ENCODE measurements around the gene SLC27A1.
A peak's percentile ranks its signal among the peaks of the same experiment; 100 is the strongest.

The SLC27A1 gene

GRCh38 chr19:17483605-17484002 is 13.3 kb downstream of the SLC27A1 start:
- Histone ChIP-seq H3K4me3 (ENCODE audit: low read length in 2 of 2) (no peak overlapping the region), H3K4me1 (ENCODE audit: control insufficient read depth in 2 of 2, insufficient read depth in 1 of 2, low read depth in 1 of 2, low read length in 2 of 2) (peaks cover 5 to 6% of the 10 kb centered on the region in 2 donors), H2BK12ac (ENCODE audit: low read length) (no peak overlapping the region), H3K23ac (ENCODE audit: low read depth, low read length, poor library complexity) (no peak overlapping the region), H3K27ac (replicated peaks; ENCODE audit: low read length) (no peak overlapping the region), H4K91ac (ENCODE audit: low read depth, low read length, poor library complexity) (no peak overlapping the region), H2AK5ac (ENCODE audit: low read depth, low read length) (no peak overlapping the region), H3K79me1 (ENCODE audit: low read depth, low read length) (no peaks in the 10 kb centered on the region), H2BK5ac (ENCODE audit: low read length) (no peak overlapping the region), H2BK15ac (ENCODE audit: low read length) (no peak overlapping the region), H3K27me3 (ENCODE audit: control insufficient read depth in 3 of 3, insufficient read depth in 3 of 3, low read depth in 1 of 3, low read length in 3 of 3) (no peaks in the 10 kb centered on the region), H3K9me3 (replicated peaks in 1 of 2; ENCODE audit: control insufficient read depth in 2 of 2, insufficient read depth in 1 of 2, low read depth in 1 of 2, low read length in 2 of 2) (no peaks in the 10 kb centered on the region), H3K9ac (ENCODE audit: low read depth, low read length, poor library complexity) (no peak overlapping the region), H2BK120ac (ENCODE audit: low read depth, low read length) (no peak overlapping the region), H3K36me3 (replicated peaks in 1 of 2; ENCODE audit: control insufficient read depth in 2 of 2, insufficient read depth in 2 of 2, low read length in 2 of 2) (no peaks in the 10 kb centered on the region), H3K4ac (ENCODE audit: low read length) (no peak overlapping the region), H3K14ac (ENCODE audit: low read length) (no peak overlapping the region), H2AFZ (ENCODE audit: low read length) (no peak overlapping the region), H4K8ac (ENCODE audit: low read depth, low read length) (no peak overlapping the region), H3K4me2 (ENCODE audit: insufficient read depth, low read length, poor library complexity, severe bottlenecking) (no peak overlapping the region), H3K18ac (ENCODE audit: low read length) (no peak overlapping the region)
- no CpG with 5 or more reads among the region's 10 CpGs for WGBS, 2 donors (ENCODE audit: extremely low coverage in 2 of 2, insufficient read length in 2 of 2, insufficient replicate concordance in 1 of 2)
- DNase-seq (ENCODE audit: low spot score) = no peak

DNA sequence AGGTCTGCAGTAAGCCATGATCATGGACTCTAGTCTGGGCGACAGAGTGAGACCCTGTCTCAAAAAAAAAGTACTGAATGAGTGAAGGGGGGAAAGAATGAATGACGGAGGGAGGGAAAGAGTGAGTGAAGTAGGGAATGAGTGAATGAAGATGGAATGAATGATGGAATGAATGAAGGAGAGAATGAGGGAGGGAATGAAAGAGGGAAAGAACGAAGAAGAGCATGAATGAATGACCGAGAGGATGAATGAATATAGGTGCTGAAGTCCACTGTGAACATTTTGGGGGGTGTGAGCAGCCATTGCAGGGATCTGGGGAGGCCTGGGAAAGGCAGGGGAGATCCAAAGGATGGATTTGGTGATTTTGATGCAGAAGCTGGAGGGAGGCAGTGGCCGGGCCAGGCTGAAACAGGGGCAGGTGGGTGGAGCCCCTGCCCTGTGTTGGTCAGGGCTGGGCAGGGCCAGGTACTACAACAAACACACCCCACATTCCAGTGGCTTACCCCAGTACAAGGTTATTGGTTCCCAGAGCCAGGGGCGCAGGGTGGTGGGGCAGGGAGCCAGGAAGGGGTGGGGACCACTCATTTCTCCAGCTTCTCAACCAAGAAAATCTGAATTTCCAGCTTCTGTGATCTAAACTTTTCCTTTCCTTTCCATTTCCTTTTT is 14.3 kb downstream of the SLC27A1 start:
- Histone ChIP-seq H2AFZ (ENCODE audit: low read length) (no peak overlapping the region), H4K8ac (ENCODE audit: low read depth, low read length) (no peak overlapping the region), H3K18ac (ENCODE audit: low read length) (no peak overlapping the region), H3K36me3 (replicated peaks in 1 of 2; ENCODE audit: control insufficient read depth in 2 of 2, insufficient read depth in 2 of 2, low read length in 2 of 2) (peaks cover 0 to 4% of the 10 kb centered on the region in 2 donors), H3K79me1 (ENCODE audit: low read depth, low read length) (no peaks in the 10 kb centered on the region), H2AK5ac (ENCODE audit: low read depth, low read length) (no peak overlapping the region), H4K91ac (ENCODE audit: low read depth, low read length, poor library complexity) (no peak overlapping the region), H3K4ac (ENCODE audit: low read length) (no peak overlapping the region), H2BK5ac (ENCODE audit: low read length) (no peak overlapping the region), H3K9ac (ENCODE audit: low read depth, low read length, poor library complexity) (no peak overlapping the region), H3K4me2 (ENCODE audit: insufficient read depth, low read length, poor library complexity, severe bottlenecking) (no peak overlapping the region), H2BK15ac (ENCODE audit: low read length) (no peak overlapping the region), H2BK120ac (ENCODE audit: low read depth, low read length) (no peak overlapping the region), H3K4me3 (ENCODE audit: low read length in 2 of 2) (no peak overlapping the region), H3K9me3 (replicated peaks in 1 of 2; ENCODE audit: control insufficient read depth in 2 of 2, insufficient read depth in 1 of 2, low read depth in 1 of 2, low read length in 2 of 2) (no peaks in the 10 kb centered on the region), H3K27me3 (ENCODE audit: control insufficient read depth in 3 of 3, insufficient read depth in 3 of 3, low read depth in 1 of 3, low read length in 3 of 3) (no peaks in the 10 kb centered on the region), H3K4me1 (ENCODE audit: control insufficient read depth in 2 of 2, insufficient read depth in 1 of 2, low read depth in 1 of 2, low read length in 2 of 2) (peaks cover 3 to 7% of the 10 kb centered on the region in 2 donors), H3K23ac (ENCODE audit: low read depth, low read length, poor library complexity) (no peak overlapping the region), H3K14ac (ENCODE audit: low read length) (no peak overlapping the region), H3K27ac (replicated peaks; ENCODE audit: low read length) (no peak overlapping the region), H2BK12ac (ENCODE audit: low read length) (no peak overlapping the region)
- WGBS, 2 donors (ENCODE audit: extremely low coverage in 2 of 2, insufficient read length in 2 of 2, insufficient replicate concordance in 1 of 2) = 100% methylated on average over 1 to 2 of the region's 6 CpGs
- DNase-seq (ENCODE audit: low spot score) = no peak

DNA sequence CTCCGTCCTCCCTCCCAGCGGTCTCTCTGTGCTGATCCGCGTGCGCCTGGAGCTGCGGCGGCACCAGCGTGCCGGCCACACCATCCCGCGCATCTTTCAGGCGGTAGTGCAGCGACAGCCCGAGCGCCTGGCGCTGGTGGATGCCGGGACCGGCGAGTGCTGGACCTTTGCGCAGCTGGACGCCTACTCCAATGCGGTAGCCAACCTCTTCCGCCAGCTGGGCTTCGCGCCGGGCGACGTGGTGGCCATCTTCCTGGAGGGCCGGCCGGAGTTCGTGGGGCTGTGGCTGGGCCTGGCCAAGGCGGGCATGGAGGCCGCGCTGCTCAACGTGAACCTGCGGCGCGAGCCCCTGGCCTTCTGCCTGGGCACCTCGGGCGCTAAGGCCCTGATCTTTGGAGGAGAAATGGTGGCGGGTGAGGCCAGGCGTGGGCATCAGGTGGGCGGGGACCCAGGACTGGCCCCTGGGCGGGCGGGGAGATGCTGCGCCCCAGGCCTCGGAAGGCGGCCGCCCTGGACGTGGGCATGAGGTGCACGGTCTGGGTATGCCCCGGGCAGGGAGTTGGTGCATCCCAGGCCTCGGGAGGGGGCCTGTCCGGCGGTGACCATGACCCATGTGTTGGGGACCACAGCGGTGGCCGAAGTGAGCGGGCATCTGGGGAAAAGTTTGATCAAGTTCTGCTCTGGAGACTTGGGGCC is 16.4 kb downstream of the SLC27A1 start:
- H3K9me3 ChIP-seq (replicated peaks in 1 of 2; ENCODE audit: control insufficient read depth in 2 of 2, insufficient read depth in 1 of 2, low read depth in 1 of 2, low read length in 2 of 2) = no peaks in the 10 kb centered on the region
- H3K23ac ChIP-seq (ENCODE audit: low read depth, low read length, poor library complexity) = peak overlapping the region; percentile 70
- peak overlapping the region; percentile 17 for H3K9ac ChIP-seq (ENCODE audit: low read depth, low read length, poor library complexity)
- H3K4me3 ChIP-seq (ENCODE audit: low read length in 2 of 2) = no peak overlapping the region
- H2BK15ac ChIP-seq (ENCODE audit: low read length) = no peak overlapping the region
- WGBS, 2 donors (ENCODE audit: extremely low coverage in 2 of 2, insufficient read length in 2 of 2, insufficient replicate concordance in 1 of 2) = no CpG with 5 or more reads among the region's 58 CpGs
- no peak overlapping the region for H2BK120ac ChIP-seq (ENCODE audit: low read depth, low read length)
- no peaks in the 10 kb centered on the region for H3K27me3 ChIP-seq (ENCODE audit: control insufficient read depth in 3 of 3, insufficient read depth in 3 of 3, low read depth in 1 of 3, low read length in 3 of 3)
- H3K18ac ChIP-seq (ENCODE audit: low read length) = no peak overlapping the region
- H2BK12ac ChIP-seq (ENCODE audit: low read length) = peak overlapping the region; percentile 66
- peak overlapping the region; percentile 59 for H2AK5ac ChIP-seq (ENCODE audit: low read depth, low read length)
- H4K91ac ChIP-seq (ENCODE audit: low read depth, low read length, poor library complexity) = no peak overlapping the region
- no peak overlapping the region for H3K4me2 ChIP-seq (ENCODE audit: insufficient read depth, low read length, poor library complexity, severe bottlenecking)
- H3K4ac ChIP-seq (ENCODE audit: low read length) = no peak overlapping the region
- no peak overlapping the region for H3K27ac ChIP-seq (replicated peaks; ENCODE audit: low read length)
- peaks cover 3 to 7% of the 10 kb centered on the region in 2 donors for H3K4me1 ChIP-seq (ENCODE audit: control insufficient read depth in 2 of 2, insufficient read depth in 1 of 2, low read depth in 1 of 2, low read length in 2 of 2)
- peak overlapping the region; percentile 5 for H3K14ac ChIP-seq (ENCODE audit: low read length)
- no peaks in the 10 kb centered on the region for H3K79me1 ChIP-seq (ENCODE audit: low read depth, low read length)
- DNase-seq (ENCODE audit: low spot score) = no peak
- H4K8ac ChIP-seq (ENCODE audit: low read depth, low read length) = no peak overlapping the region
- no peak overlapping the region for H2BK5ac ChIP-seq (ENCODE audit: low read length)
- H2AFZ ChIP-seq (ENCODE audit: low read length) = no peak overlapping the region
- peaks cover 2 to 6% of the 10 kb centered on the region in 2 donors for H3K36me3 ChIP-seq (replicated peaks in 1 of 2; ENCODE audit: control insufficient read depth in 2 of 2, insufficient read depth in 2 of 2, low read length in 2 of 2)

- H2BK5ac ChIP-seq (ENCODE audit: low read length) = no peak overlapping the region
- H3K4me2 ChIP-seq (ENCODE audit: insufficient read depth, low read length, poor library complexity, severe bottlenecking) = no peak overlapping the region
- no peaks in the 10 kb centered on the region for H3K79me1 ChIP-seq (ENCODE audit: low read depth, low read length)
- H3K4me1 ChIP-seq (ENCODE audit: control insufficient read depth in 2 of 2, insufficient read depth in 1 of 2, low read depth in 1 of 2, low read length in 2 of 2) = peaks cover 3 to 7% of the 10 kb centered on the region in 2 donors
- H3K18ac ChIP-seq (ENCODE audit: low read length) = no peak overlapping the region
- H3K23ac ChIP-seq (ENCODE audit: low read depth, low read length, poor library complexity) = peak overlapping the region; percentile 70
- no peak for DNase-seq (ENCODE audit: low spot score)
- no peak overlapping the region for H2BK120ac ChIP-seq (ENCODE audit: low read depth, low read length)
- H2BK12ac ChIP-seq (ENCODE audit: low read length) = no peak overlapping the region
- H3K4me3 ChIP-seq (ENCODE audit: low read length in 2 of 2) = no peak overlapping the region
- H2BK15ac ChIP-seq (ENCODE audit: low read length) = no peak overlapping the region
- no peak overlapping the region for H2AK5ac ChIP-seq (ENCODE audit: low read depth, low read length)
- no peak overlapping the region for H3K14ac ChIP-seq (ENCODE audit: low read length)
- no peak overlapping the region for H3K27ac ChIP-seq (replicated peaks; ENCODE audit: low read length)
- no peaks in the 10 kb centered on the region for H3K27me3 ChIP-seq (ENCODE audit: control insufficient read depth in 3 of 3, insufficient read depth in 3 of 3, low read depth in 1 of 3, low read length in 3 of 3)
- no peak overlapping the region for H3K4ac ChIP-seq (ENCODE audit: low read length)
- H3K36me3 ChIP-seq (replicated peaks in 1 of 2; ENCODE audit: control insufficient read depth in 2 of 2, insufficient read depth in 2 of 2, low read length in 2 of 2) = peaks cover 2 to 6% of the 10 kb centered on the region in 2 donors
- no CpG with 5 or more reads among the region's 18 CpGs for WGBS, 2 donors (ENCODE audit: extremely low coverage in 2 of 2, insufficient read length in 2 of 2, insufficient replicate concordance in 1 of 2)
- H4K8ac ChIP-seq (ENCODE audit: low read depth, low read length) = no peak overlapping the region
- no peak overlapping the region for H4K91ac ChIP-seq (ENCODE audit: low read depth, low read length, poor library complexity)
- H3K9me3 ChIP-seq (replicated peaks in 1 of 2; ENCODE audit: control insufficient read depth in 2 of 2, insufficient read depth in 1 of 2, low read depth in 1 of 2, low read length in 2 of 2) = no peaks in the 10 kb centered on the region
- no peak overlapping the region for H3K9ac ChIP-seq (ENCODE audit: low read depth, low read length, poor library complexity)
- no peak overlapping the region for H2AFZ ChIP-seq (ENCODE audit: low read length)
Observed at GRCh38 chr19:17487284-17488121, 17.2 kb downstream of the SLC27A1 start.

Data from neuronal stem cell (in vitro differentiated cells).